Uterus (tissue), 4 donors: Measurements from ENCODE around the gene MYOC. TPM values are rescaled to one million over a fixed set of nuclear protein-coding genes. Genes with fewer than 3 reads are reported as not detected.
"Not testable (repeated sequence)": the region's sequence is repeated elsewhere in the genome, so short reads cannot be mapped to it uniquely, and the experiment has no call there.

Experiments used
- DNase-seq, 2 donors: peaks; one replicate each; pipeline ENCODE4 v3.0.0-alpha.2; 2019 to 2020
- H3K27ac ChIP-seq, 2 donors: fragments of 200-600 bp; sonication (generic); 1 replicate in 1 of 2; 2 replicates in 1 of 2; pipeline ENCODE4 v1.5.1; 2016 to 2018
- H3K27me3 ChIP-seq, 2 donors: fragments of 200-600 bp; sonication (generic); one replicate each; pipeline ENCODE4 v1.5.1; 2018 to 2019; ENCODE audit warnings: control low read depth in 1 of 2
- H3K36me3 ChIP-seq, 2 donors: fragments of 200-600 bp; sonication (generic); one replicate each; pipeline ENCODE4 v1.5.1; 2019; ENCODE audit warnings: control low read depth in 1 of 2
- H3K4me1 ChIP-seq, 2 donors: fragments of 200-600 bp; sonication (generic); one replicate each; pipeline ENCODE4 v1.5.1; 2018 to 2019; ENCODE audit warnings: control low read depth in 1 of 2
- H3K4me3 ChIP-seq, 2 donors: fragments of 200-600 bp; sonication (generic); 1 replicate in 1 of 2; 2 replicates in 1 of 2; pipeline ENCODE4 v1.5.1; 2018 to 2019; ENCODE audit warnings: mild to moderate bottlenecking in 1 of 2
- H3K9me3 ChIP-seq, 2 donors: fragments of 200-600 bp; sonication (generic); one replicate each; pipeline ENCODE4 v1.5.1; 2019; ENCODE audit warnings: control low read depth in 1 of 2
- POLR2A ChIP-seq, 2 donors: fragments of 450-650 bp; IDR thresholded peaks; one replicate each; pipeline ENCODE4 v1.6.1; 2016; ENCODE audit warnings: antibody characterized with exemption in 2 of 2, mild to moderate bottlenecking in 1 of 2, moderate library complexity in 1 of 2
- intact Hi-C: fragments of 100-400 bp; cut with DNase I; formaldehyde crosslinking; loops from one replicate; pipeline ENCODE4 v1.15.1; 2023; ENCODE audit warnings: low total_unique reads
- total RNA-seq, 4 donors: library from RNA; depleted of rRNA in 3 of 4; stranded (reverse); fragments of >200 nt in 3 of 4; gene quantifications; one replicate each; pipeline versions ENCODE4 v1.1.0 to v1.2.4, GENCODE V29; 2014 to 2023
- TF ChIP-seq, protein P1 (sequence below), 4 experiments: fragments of 200-600 bp in 2 of 4; fragments of 450-650 bp in 2 of 4; sonication (generic) in 2 of 4; IDR thresholded peaks; one replicate each; pipeline ENCODE4 v1.5.1; 2016 to 2019; ENCODE audit warnings: antibody characterized with exemption in 4 of 4, mild to moderate bottlenecking in 2 of 4, moderate library complexity in 1 of 4
- donor health status: DM: yes; HTN: yes; CAD: no.

The MYOC gene
- total RNA-seq, 4 donors from 2014 or later: 5.6 to 38.2 (median 13.2) TPM

DNA sequence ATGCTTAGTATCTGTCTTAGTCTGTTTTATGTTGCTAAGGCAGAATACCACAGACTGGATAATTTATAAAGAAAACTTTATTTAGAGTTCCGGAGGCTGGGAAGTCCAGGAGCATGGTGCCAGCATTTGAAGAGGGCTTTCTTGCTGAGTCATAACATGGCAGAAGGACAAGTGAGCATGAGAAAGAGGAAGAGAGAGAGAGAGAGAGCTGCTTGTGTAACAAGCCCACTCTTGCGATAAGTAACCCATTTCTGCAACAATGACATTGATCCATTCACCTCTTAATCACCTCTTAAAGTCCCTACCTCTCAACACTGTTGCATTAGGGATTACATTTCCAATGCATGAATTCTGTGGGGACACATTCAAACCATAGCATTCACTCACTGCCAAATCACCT lies 42.1 kb downstream of the MYOC start:
- DNase-seq: no peak
- Histone ChIP-seq H3K4me3 (no peak overlapping the region), H3K27ac (no peak overlapping the region), H3K9me3 (no peaks in the 10 kb centered on the region), H3K27me3 (no peaks in the 10 kb centered on the region), H3K36me3 (no peaks in the 10 kb centered on the region), H3K4me1 (no peaks in the 10 kb centered on the region)
- intact Hi-C loops: no loop called here
- TF ChIP-seq, protein P1, sequence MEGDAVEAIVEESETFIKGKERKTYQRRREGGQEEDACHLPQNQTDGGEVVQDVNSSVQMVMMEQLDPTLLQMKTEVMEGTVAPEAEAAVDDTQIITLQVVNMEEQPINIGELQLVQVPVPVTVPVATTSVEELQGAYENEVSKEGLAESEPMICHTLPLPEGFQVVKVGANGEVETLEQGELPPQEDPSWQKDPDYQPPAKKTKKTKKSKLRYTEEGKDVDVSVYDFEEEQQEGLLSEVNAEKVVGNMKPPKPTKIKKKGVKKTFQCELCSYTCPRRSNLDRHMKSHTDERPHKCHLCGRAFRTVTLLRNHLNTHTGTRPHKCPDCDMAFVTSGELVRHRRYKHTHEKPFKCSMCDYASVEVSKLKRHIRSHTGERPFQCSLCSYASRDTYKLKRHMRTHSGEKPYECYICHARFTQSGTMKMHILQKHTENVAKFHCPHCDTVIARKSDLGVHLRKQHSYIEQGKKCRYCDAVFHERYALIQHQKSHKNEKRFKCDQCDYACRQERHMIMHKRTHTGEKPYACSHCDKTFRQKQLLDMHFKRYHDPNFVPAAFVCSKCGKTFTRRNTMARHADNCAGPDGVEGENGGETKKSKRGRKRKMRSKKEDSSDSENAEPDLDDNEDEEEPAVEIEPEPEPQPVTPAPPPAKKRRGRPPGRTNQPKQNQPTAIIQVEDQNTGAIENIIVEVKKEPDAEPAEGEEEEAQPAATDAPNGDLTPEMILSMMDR (IDR thresholded peaks at IDR 0.05): no peak
- TF ChIP-seq POLR2A (IDR thresholded peaks at IDR 0.05): no peak

DNA sequence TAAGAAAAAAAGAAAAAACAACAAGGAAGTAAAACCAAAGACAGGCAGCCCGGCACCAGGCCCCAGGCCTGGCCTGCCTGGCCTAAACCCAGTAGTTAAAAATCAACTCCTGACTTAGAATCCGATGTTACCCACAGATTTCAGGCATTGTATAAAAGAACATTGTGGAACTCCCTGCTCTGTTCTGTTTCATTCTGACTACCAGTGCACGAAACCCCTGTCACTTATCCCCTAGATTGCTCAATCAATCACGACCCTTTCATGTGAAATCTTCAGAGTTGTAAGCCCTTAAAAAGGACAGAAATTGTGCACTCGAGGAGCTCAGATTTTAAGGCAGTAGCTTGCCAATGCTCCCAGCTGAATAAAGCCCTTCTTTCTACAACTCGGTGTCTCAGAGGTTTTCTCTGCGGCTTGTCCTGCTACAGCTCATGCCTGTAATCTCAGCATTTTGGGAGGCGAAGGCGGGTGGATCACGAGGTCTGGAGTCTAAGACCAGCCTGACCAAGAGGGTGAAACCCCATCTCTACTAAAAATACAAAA lies 46.0 kb downstream of the MYOC start:
- DNase-seq: no peak
- Histone ChIP-seq H3K36me3 (no peaks in the 10 kb centered on the region), H3K9me3 (no peaks in the 10 kb centered on the region), H3K27me3 (no peaks in the 10 kb centered on the region), H3K4me3 (no peak overlapping the region), H3K4me1 (no peaks in the 10 kb centered on the region), H3K27ac (no peak overlapping the region)
- intact Hi-C loops: no loop called here
- TF ChIP-seq POLR2A (IDR thresholded peaks at IDR 0.05): no peak
- TF ChIP-seq, protein P1 (IDR thresholded peaks at IDR 0.05): no peak

DNA sequence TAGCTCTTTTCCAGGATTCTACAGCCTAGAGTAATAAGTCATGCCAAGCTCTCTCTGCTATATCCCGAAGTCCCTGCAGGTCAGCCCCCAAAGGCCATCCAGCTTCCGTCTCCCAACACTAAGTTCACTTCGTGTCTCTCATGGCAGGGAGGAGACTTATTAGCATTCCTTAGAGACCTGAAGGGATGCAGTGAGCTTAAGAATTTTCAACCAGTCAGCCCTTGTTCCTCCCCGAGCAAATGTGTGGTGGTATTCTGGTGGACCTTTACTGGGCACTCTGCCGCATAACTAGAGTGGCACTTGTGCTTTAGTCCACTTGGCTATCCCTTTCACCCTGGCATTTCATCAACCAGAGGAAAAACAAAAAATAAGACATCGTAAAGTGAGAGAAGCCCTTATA lies 49.4 kb downstream of the MYOC start:
- H3K4me3 ChIP-seq, intact Hi-C loops, H3K9me3 ChIP-seq, H3K4me1 ChIP-seq, H3K36me3 ChIP-seq, DNase-seq, H3K27ac ChIP-seq, H3K27me3 ChIP-seq: not testable (repeated sequence)

DNA sequence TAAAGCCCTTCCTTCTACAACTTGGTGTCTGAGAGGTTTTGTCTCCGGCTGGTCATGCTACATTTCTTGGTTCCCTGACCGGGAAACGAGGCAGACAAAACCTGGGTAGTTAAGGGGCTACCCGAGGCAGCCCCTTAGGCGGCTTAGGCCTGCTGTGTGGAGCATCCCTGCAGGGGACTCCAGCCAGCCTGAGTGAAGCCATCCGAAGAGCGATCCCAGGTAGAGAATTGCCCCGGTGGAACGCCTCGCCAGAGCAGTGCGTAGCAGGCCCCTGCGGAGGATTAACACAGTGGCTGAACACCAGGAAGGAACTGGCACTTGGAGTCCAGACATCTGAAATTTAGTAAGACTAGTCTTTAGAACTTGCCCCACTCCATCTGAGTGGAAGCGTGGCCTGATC lies 51.6 kb downstream of the MYOC start:
- no peak for TF ChIP-seq POLR2A (IDR thresholded peaks at IDR 0.05)
- TF ChIP-seq, protein P1 (IDR thresholded peaks at IDR 0.05): no peak
- DNase-seq: no peak
- Histone ChIP-seq H3K9me3 (no peaks in the 10 kb centered on the region), H3K36me3 (no peaks in the 10 kb centered on the region), H3K4me1 (no peaks in the 10 kb centered on the region), H3K27me3 (no peaks in the 10 kb centered on the region), H3K4me3 (no peak overlapping the region), H3K27ac (no peak overlapping the region)
- intact Hi-C loops: no loop called here

DNA sequence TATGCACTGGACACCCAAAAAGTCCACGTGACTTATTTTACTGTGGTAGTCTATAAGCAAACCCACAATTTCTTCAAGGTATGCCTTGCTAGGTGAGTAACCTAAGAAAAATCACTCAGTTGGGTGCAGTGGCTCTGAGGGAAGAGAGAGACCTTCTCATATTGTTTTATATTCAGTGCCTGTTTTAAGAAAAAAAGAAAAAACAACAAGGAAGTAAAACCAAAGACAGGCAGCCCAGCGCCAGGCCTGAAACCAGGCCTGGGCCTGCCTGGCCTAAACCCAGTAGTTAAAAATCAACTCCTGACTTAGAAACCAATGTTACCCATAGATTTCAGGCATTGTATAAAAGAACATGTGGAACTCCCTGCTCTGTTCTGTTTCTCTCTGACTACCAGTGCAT lies 52.2 kb downstream of the MYOC start:
- H3K4me3 ChIP-seq, H3K36me3 ChIP-seq, DNase-seq, intact Hi-C loops, H3K4me1 ChIP-seq, H3K27me3 ChIP-seq, H3K9me3 ChIP-seq, H3K27ac ChIP-seq: not testable (repeated sequence)

DNA sequence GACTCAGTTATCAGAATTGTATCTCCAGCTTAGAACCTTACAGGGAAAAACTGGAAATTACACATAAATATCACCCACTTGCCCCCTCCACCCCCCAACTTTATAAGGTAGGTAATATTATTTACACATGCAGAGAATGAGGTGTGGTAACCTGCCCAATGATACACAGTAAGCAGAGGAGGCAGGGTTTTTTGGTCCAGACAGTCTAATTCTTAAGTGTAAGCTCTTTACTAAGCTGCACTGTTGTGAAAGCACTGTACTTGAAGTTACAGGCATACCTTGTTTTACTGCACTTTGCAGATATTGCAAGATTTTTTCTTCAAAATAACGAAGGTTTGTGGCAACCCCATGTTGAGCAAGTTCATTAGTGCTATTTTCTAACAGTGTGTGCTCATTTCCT lies 55.3 kb downstream of the MYOC start:
- H3K9me3 ChIP-seq: no peaks in the 10 kb centered on the region
- no peaks in the 10 kb centered on the region for H3K36me3 ChIP-seq
- H3K27me3 ChIP-seq: no peaks in the 10 kb centered on the region
- intact Hi-C loops: no loop called here
- H3K4me1 ChIP-seq: no peaks in the 10 kb centered on the region
- TF ChIP-seq, protein P1 (IDR thresholded peaks at IDR 0.05): no peak
- no peak for TF ChIP-seq POLR2A (IDR thresholded peaks at IDR 0.05)
- H3K27ac ChIP-seq: no peak overlapping the region
- H3K4me3 ChIP-seq: no peak overlapping the region
- DNase-seq: no peak
